HG02678 (cell line): Measurements from ENCODE around the gene ANKRD9.
"Not testable (repeated sequence)": the region's sequence is repeated elsewhere in the genome, so short reads cannot be mapped to it uniquely, and the experiment has no call there.

Source experiments
- ATAC-seq: cut with Tn5 transposase; IDR thresholded peaks from one replicate; pipeline ENCODE4 v1.9.1; 2021; ENCODE audit warnings: mild to moderate bottlenecking, moderate library complexity; ENCODE audit not compliant: unreplicated experiment

Gene ANKRD9

GRCh38 chr14:102538602-102539543 is 29.3 kb upstream of the ANKRD9 start:
- no peak for ATAC-seq

GRCh38 chr14:102537981-102538601 is 28.5 kb upstream of the ANKRD9 start:
- ATAC-seq, result no peak

GRCh38 chr14:102532204-102532658 is 22.7 kb upstream of the ANKRD9 start:
- ATAC-seq, result no peak

- ATAC-seq, result no peak
These were observed 21.4 kb upstream of the ANKRD9 start for GRCh38 chr14:102530828-102531478.

GRCh38 chr14:102528431-102529170 is 19.0 kb upstream of the ANKRD9 start:
- no peak for ATAC-seq

- no peak for ATAC-seq
These were observed 16.4 kb upstream of the ANKRD9 start for GRCh38 chr14:102525929-102526497.

- ATAC-seq, result no peak
These were observed 15.8 kb upstream of the ANKRD9 start for GRCh38 chr14:102525219-102525928.

GRCh38 chr14:102524451-102525218 is 15.1 kb upstream of the ANKRD9 start:
- peak; percentile 96 for ATAC-seq

GRCh38 chr14:102523569-102524450 is 14.2 kb upstream of the ANKRD9 start:
- peak; percentile 5 for ATAC-seq

- no peak for ATAC-seq
These were observed 13.6 kb upstream of the ANKRD9 start for GRCh38 chr14:102523200-102523568.

GRCh38 chr14:102519709-102520108 is 10.1 kb upstream of the ANKRD9 start:
- ATAC-seq, result not testable (repeated sequence)

GRCh38 chr14:102518063-102518648 is 8.6 kb upstream of the ANKRD9 start:
- no peak for ATAC-seq

GRCh38 chr14:102517392-102518062 is 8.0 kb upstream of the ANKRD9 start:
- ATAC-seq, result peak; percentile 4

- ATAC-seq, result peak; percentile 74
These were observed 7.2 kb upstream of the ANKRD9 start for GRCh38 chr14:102516531-102517391.

GRCh38 chr14:102514987-102515733 is 5.6 kb upstream of the ANKRD9 start:
- ATAC-seq, result no peak
